G401.6 (cell line): ENCODE measurements around the gene BRINP2.

Experiments used
- FAIRE-seq: peaks from 2 replicates; lab custom pipeline; 2012; peaks lifted over from hg19 to GRCh38; lab: Jason Lieb, UNC

BRINP2 gene, protein sequence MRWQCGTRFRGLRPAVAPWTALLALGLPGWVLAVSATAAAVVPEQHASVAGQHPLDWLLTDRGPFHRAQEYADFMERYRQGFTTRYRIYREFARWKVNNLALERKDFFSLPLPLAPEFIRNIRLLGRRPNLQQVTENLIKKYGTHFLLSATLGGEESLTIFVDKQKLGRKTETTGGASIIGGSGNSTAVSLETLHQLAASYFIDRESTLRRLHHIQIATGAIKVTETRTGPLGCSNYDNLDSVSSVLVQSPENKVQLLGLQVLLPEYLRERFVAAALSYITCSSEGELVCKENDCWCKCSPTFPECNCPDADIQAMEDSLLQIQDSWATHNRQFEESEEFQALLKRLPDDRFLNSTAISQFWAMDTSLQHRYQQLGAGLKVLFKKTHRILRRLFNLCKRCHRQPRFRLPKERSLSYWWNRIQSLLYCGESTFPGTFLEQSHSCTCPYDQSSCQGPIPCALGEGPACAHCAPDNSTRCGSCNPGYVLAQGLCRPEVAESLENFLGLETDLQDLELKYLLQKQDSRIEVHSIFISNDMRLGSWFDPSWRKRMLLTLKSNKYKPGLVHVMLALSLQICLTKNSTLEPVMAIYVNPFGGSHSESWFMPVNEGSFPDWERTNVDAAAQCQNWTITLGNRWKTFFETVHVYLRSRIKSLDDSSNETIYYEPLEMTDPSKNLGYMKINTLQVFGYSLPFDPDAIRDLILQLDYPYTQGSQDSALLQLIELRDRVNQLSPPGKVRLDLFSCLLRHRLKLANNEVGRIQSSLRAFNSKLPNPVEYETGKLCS

DNA sequence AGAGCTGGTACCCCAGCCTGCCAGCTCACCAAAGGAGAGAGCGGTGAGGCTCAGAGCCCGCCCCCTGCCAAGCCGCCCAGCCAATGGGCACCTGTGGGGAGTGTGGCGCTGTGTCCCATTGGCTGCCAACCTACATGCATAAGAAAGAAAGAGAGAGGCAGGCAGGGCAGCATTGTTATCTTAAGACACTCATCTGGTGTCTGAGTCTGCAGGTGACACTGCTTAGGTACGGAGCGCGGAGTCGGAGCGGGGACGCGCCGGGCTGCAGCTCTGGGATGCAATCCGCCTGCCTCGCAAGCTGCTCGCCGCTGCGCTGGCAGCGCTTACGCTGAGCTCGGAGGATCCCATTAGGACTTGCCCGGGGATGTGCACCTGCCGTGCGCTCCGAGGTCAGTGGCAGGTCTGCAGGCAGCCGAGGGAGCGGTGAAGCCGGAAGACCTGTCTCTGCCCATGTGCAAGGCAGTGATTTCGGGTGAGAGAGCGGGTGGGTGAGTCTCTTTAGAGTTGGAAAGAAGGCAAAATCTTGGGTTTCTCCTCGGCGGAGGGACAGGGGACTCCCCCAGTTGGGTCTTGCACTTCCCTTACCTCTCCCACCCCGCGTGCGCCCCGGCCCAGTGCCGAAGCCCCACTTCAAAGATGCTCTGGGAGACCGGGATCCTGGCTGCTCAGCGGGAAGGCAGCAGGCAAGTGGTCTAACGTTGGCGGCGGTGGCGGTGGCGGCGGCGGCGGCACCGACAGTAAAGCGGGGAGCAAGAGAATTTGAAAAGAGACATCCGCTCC is at the start of gene BRINP2:
Gene BRINP2 (plus strand): TSS at position 203 of the 780 bp plus-strand sequence. CDS start 58,919 bp downstream, outside the sequence.
- FAIRE-seq, result no peak

DNA sequence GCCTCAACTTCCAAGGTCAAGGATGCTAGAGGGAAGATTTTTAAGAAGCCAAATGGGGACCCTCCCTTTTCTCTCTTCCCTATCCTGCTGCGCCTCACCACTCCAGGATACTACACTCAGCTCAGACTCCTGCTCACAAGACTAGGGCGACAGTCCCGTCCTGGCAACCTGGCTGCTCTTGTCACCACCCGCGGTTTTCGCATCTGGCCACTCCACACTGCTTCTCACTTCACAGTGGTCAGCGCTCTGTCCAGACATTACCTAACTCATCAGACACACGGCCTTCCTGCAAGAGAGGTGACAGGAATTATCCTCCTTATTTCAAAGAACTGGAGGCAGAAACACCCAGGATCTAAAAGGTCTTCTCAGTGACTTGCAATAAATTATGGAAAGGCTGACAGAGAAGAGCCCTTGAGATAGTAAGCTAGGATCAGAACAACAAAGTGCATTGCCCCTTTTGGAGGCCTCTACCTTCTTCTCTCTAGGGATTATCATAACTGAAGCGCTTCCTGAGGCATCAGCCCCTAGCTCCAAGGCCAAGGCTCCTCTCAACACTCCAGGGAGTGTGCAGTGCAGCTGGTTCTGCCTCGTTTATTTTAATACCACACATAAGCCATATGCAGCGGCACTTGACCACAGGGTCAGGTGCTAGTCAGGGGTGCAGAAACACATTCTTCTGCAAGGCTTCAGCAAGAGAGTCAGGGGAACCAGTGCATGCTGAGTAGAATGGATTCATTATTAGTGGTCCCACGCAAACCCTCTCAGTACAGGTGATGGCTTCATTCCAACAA is 48.1 kb upstream of the BRINP2 start:
- FAIRE-seq, result no peak

DNA sequence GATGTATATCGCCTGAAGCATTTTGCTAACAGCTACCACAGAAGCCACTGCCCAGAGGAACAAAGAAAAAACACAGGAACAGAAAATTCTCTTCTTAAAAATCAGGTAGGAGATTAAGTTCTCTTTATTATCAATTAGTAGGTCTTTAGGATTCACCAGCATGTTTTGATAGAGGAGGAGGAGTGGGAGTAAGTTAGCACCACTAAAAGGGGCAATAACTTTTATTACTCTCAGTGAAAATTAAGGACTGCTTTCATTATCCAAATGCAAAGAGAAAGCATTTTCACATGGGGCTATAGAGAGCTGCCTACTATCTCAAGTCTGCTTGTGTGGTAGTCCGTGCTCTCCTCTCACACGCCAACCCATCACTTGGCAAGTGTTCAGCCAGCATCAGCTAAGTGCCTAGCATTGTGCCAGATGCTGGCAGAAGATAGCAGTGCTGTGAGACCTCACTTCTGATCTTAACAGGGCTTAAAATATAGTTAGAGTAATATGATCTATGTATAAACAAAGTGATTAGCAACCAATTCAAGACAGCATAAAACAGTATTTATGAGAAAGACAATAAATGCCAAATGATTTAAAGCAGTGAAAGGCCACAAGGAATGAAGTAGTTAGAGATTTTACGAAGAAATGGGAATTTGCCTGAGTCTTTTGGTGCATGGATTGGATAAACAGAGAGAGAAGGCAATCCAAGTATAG is 46.0 kb upstream of the BRINP2 start:
- no peak for FAIRE-seq

DNA sequence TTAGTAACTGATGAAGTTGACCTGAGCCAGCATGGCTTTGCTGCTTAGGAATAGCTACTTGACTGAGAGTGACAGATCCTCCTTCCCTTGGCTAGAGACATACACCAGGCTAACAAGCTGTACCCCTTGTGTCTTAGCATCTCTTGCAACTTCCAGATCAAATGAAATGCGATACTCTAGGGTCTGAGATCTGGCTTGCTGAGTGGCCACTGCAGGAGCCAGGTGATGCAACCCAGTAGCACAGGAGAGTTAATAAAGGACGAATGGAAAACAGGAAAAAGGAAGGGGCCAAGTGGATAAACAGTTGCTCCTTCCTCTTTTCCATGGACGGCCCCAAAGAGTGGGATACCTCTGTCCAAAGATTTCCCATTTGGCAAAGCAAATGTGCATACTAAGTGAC is 44.5 kb upstream of the BRINP2 start:
- no peak for FAIRE-seq

DNA sequence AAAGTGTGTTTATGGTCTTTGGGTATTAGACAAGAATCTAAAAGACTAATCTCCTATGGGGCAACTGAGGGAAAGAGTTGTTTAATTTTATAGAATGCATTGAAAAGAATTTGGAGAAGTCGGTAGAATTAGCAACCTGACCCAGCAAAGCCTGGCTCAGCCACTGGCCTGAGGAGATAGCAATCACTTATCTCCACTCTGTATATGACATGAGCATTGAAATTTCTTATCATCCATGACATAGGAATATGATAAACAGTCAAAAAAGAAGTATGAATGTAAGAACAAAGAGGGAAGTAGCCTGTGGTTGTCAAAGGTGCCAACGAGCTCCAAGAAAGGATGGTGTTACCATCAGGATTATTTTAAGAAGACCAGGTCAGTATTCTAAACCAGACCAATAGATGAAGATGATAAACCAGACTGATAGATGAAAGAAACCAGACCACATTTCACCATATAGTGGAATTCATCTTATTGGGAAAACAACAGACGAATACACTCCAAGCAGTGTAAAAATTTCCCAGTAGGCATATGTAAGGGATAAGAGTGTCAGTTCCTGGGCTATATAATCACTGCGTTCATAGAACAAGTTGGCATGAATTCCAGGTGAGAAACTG is 42.0 kb upstream of the BRINP2 start:
- no peak for FAIRE-seq

DNA sequence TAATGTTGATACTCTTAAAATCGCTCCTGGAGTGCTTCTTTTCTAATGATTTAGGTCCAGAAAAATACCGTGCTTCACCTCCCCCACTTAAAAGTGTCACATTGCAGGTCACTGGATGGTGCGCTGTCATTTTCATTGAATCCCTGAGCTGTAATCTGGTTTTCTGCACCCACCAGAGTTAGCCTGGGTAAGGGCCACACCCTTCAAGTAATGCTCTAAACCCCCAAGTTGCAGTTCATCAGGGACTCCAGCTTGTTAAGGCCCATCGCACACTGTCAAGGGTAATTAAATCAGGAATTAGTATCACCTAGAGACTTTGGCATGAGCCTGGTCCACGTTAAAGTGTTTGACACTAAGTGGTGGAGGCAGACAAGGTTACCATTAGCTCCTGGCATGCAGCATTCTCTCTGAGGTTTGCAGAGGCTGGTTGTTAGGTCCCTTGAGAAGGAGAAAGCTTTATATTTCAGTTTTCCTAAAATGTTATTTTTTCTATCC is 40.3 kb upstream of the BRINP2 start:
- no peak for FAIRE-seq

DNA sequence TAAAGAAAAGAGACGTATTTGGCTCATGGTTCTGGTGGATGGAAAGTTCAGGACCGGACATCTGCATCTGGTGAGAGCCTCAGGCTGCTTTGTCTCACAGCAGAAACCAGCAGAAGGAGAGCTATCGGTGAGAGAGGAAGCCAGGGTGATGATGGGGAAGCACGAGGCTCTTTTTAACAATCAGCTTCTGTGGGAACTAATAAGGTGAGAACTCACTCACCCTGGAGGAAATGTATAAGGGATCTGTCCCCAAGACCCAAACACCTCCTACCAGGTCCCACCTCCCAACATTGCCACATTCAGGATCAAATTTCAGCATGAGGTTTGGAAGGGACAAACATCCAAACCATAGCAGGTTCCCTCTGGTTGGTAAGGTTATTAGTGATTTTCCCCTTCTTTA is 39.0 kb upstream of the BRINP2 start:
- no peak for FAIRE-seq

DNA sequence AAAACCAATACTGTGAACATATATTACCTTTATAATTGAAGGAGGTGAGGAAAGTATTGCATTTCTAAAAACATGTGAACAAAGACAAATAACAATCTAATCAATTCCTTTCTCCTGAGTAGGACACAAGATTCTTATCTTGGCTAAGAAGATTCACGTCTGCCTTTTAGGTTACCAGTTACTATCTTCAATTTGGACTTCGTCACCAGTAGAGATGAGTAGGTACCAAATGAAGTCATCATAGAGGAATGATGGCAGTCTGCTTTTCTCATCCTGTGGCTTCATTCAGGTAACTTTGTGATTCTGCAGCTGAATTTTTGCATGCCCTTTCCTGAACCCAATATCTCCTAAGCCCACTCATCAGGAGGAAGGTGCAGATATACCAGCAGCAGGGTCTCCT is 38.6 kb upstream of the BRINP2 start:
- no peak for FAIRE-seq

DNA sequence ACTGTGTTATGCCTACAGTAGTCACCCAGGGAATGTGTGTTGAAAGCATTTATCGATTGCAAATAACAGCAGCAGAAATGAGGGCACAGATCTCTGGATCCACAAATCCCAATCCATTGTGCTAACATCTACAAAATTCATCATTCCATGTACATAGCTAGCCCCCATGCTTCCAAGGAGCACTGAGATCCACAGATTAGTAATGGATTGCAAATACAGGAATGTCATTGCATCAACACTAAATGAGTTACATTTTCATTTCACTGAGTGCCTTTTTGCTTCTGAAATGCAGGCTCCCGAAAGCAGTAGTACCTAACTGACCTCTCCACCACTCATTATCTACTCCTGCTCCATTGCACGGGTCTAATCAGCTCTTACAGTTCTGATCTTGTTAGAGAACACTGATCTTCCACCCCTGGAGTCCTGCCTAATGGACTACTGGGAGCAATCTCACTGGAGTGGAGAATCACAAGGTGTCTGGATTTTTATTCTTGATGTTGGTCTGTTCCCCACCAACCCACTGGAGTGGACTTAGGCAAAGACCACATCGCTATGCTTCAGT is 36.7 kb upstream of the BRINP2 start:
- no peak for FAIRE-seq

DNA sequence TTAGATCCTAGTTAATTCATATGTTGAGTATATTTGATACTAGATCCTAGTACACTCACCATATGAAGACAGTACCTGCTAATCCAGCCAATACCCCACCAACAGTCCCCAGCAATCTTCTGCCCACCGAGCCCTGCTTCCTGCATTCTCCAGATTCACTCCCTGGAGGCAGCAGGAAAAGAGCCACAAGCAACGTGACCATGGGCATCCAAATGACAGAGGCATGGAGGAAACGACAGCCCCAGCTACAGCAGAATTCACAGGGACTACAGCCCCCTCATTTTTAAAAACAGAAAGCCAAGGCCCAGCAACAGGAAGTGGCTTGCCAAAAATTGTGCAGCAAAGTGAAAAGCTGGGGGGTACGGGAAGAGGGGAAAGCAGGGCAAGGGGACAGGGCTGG is 35.5 kb upstream of the BRINP2 start:
- no peak for FAIRE-seq

DNA sequence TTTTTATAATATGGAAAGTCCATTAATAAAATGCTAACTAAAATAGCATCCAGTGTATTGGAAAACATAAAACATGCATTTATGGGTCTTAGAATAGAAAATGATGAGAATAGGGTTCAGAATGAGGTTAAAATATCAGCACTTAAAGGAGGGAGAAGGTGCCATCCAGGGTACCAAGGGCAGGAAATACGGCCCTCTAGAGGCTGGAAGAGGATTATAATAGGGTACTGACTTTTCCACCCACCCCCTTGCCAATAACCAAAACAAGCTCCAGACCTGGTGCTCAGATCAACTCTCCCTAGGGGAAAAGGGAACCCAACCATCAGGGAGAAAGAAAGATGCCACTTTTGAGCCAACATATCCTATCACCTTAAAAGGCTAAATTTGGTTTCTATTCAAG is 32.9 kb upstream of the BRINP2 start:
- FAIRE-seq, result no peak

DNA sequence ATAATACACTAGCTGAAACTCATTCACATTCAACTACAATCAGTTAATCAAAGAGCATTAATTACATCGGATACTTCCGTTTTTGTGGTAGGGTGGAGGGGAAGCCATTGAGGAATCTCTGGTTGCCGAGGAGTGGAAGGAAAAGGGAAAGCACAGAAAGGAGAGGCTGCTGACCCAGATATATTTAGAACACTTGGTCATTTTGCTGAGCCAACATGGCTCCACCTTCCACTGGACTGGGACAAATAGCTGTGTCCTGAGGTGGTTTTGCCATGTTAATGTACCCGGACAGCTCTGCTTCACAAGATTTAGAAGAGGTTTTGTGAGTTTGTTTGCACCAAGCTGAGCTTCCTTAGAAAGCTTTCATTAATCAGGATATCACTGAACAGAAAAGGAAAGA is 32.4 kb upstream of the BRINP2 start:
- FAIRE-seq, result no peak

DNA sequence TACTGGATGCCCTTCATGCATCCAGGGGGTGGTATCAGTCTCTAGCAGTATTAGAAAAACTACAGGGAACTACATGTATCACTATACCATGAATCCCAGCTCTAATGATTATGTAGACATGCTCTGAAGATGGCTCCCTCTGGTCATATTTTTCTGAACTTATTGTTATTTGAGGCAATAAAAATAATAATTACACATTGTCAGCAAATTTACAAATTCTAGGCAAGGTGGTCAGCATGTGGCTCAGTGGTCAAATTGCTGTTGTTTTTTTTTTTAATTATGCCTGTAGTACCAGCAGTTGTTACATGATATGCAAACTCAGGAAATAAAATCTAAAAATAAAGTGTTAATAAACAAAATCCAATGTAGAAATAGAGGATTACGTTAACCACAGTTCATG is 28.7 kb upstream of the BRINP2 start:
- FAIRE-seq, result no peak

DNA sequence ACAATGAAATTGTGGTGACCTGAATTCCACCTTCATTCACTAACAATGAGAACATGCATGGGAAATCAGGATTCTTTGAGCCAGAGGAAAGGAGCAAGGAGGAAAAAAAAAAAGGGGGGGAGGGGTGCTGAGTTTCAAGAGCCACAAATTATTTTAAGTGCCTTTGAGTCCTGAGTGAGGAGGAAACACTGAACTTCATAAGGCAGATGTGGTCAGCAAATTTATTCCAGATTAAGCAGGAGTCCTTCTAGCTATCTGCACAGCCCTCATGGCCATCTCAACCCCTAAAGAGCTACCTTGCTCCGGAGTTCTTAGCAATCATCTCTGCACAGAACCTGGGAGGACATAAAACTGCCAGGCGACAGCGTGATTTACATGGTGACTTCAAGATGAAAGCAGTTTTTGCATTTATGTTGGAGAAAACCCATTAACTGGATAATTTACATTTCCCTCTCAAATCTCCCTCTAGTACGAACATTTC is 27.9 kb upstream of the BRINP2 start:
- no peak for FAIRE-seq

DNA sequence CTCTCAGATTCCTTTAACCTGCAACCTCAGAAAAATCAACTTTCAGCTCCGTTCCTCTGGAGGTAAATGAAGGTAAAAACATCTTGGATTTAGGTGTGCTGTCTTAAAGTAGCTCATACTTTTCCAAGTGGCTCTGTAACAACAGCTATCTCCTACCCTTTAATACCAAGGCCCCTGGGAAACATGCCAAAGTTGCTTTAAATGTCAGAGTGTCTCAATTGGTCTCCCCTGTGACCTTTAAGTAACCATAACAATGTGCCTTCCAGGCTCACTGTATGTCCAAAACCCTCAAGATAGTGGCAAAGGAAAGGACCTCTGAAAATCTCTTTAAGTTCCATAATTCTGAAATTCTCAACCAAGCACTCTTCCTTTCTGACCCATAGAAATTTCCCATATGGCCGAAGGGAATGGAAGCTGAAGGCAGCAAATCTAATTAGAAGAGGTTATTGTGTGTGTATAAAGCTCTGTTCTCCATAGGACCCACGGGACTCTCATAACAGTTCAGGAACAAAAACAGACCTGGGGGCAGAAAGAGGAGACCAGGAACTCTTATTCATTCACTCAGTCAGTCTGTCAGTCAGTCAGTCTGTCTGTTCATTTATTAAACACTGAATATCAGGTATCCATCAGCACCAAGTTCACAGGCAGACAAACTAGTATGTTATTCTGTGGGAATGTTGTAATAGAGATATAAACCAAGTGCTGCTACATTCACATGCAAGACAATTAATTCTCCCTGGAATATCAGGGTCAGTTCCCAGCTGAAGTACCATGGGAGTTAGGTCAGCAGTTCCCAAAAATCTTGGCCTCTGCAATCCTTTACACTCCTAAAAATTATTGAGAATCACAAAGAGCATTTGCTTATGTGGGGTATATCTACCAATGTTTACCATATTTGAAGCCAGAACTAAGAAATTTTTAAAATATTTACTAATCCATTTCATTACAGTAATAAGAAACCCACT is 25.4 kb upstream of the BRINP2 start:
- no peak for FAIRE-seq

DNA sequence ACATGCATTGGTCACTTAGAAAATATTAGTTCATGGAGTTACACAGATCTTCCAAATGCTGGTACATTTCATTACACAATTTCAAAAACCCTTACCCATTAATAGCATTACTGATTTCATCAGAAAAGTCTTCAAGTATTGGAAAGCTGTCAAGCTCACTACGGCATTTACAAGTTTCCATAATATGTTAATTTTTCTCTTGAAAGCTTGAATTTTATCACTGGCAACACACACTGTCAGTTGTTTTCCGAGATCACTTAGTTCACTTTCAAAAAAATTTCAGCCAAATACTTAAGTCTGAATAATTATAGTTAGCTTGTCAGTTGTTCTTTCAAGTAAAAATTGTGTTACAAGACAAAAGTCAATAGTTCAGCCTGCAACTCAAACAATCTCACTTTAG is 24.3 kb upstream of the BRINP2 start:
- no peak for FAIRE-seq

DNA sequence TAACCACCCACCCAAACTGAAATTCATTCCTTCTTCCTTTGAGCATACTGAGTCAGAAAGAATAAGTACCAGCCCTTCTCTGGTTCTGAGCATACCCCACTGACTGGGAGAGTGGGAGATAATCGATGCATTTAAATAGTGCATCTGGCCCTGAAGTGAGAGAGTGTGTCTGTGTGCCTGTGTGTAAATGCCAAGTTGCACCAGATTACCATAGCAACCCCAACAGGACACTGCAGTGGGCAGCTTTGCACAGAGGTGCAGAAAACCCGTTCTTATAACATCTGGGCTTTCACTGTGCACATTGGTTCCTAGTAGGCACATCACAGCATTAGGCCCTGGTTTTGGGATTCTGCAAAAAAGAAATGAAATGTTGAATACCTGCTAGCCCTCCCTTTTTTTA is 8.5 kb upstream of the BRINP2 start:
- no peak for FAIRE-seq

DNA sequence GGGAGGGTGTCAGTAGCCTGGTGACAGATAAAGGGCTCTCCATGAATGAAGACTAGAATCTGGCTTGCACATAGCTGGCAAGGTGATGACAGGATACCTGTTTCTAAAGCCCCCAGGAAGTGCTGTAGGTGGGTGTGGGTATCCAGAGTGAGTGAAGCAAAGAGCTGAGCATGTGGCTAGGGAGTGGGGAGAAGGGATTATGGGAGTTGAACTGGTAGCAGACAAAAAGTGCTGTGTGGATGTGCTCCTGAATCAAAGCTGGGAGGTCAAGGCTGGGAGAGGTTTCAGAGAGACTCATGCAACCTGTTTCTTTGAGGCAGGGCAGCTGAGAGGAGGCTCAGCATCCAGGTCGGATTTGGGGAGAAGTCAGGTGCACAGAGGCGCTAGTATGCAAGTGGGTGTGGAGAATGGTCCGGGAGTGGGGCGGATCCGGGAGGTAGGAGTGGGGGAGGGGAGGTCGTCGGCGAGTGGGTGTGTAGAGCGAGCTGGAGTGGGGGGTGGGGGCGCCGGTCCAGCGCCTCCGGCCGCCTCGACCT is 6.8 kb upstream of the BRINP2 start:
- no peak for FAIRE-seq
